Transverse colon (tissue), 4 donors: ENCODE results near the gene ANGPTL5. TPM values are rescaled to one million over a fixed set of nuclear protein-coding genes. Genes with fewer than 3 reads are reported as not detected.

ENCODE experiments used
- DNase-seq: peaks from one replicate; pipeline ENCODE4 v3.0.0-alpha.2; 2019
- H3K27ac ChIP-seq, 4 donors: fragments of 200-600 bp; sonication (generic); 2 replicates each; pipeline ENCODE4 v1.5.1; 2016 to 2018; ENCODE audit warnings: inconsistent platforms in 4 of 4
- H3K27me3 ChIP-seq: fragments of 200-600 bp; sonication (generic); 2 replicates; pipeline ENCODE4 v1.5.1; 2017; ENCODE audit warnings: inconsistent platforms
- H3K36me3 ChIP-seq, 4 donors: fragments of 200-600 bp; sonication (generic); 2 replicates each; pipeline ENCODE4 v1.5.1; 2017 to 2019; ENCODE audit warnings: inconsistent platforms in 4 of 4
- H3K4me1 ChIP-seq, 4 donors: fragments of 200-600 bp; sonication (generic); 2 replicates each; pipeline ENCODE4 v1.5.1; 2017 to 2020; ENCODE audit warnings: inconsistent platforms in 4 of 4
- H3K4me3 ChIP-seq, 4 donors: fragments of 200-600 bp; sonication (generic); 1 replicate in 1 of 4; 2 replicates in 3 of 4; pipeline versions ENCODE4 v1.5.1 to v1.6.1; 2017 to 2019; ENCODE audit warnings: inconsistent platforms in 4 of 4
- H3K9me3 ChIP-seq, 2 donors: fragments of 200-600 bp; sonication (generic); 2 replicates each; pipeline ENCODE4 v1.5.1; 2017 to 2019; ENCODE audit warnings: inconsistent platforms in 2 of 2
- CTCF ChIP-seq, 5 experiments: fragments of 200-600 bp in 3 of 5; fragments of 450-650 bp in 2 of 5; sonication (generic) in 3 of 5; IDR thresholded peaks; 1 replicate in 2 of 5; 2 replicates in 3 of 5; pipeline ENCODE4 v1.5.1; 2016 to 2017; ENCODE audit warnings: antibody characterized with exemption in 5 of 5, inconsistent platforms in 3 of 5, mild to moderate bottlenecking in 2 of 5, moderate library complexity in 1 of 5
- EP300 ChIP-seq: sonication (generic); formaldehyde crosslinking; IDR thresholded peaks from one replicate; pipeline ENCODE4 v1.6.1; 2017; ENCODE audit warnings: antibody characterized with exemption, low read depth
- POLR2A ChIP-seq: fragments of 450-650 bp; IDR thresholded peaks from one replicate; pipeline ENCODE4 v1.6.1; 2016; ENCODE audit warnings: antibody characterized with exemption, mild to moderate bottlenecking, moderate library complexity
- POLR2AphosphoS5 ChIP-seq, 3 donors: sonication (generic); formaldehyde crosslinking; IDR thresholded peaks; one replicate each; pipeline ENCODE4 v1.6.1; 2016; ENCODE audit warnings: antibody characterized with exemption in 3 of 3
- WGBS, 2 donors: methylation state at CpG; one replicate each; pipeline ENCODE4 v1.1.5; 2018; ENCODE audit warnings: low coverage in 1 of 2; 5-methylcytosine and 5-hydroxymethylcytosine counted together
- in situ Hi-C, 4 donors: fragments of 200-750 bp; cut with MboI; loops; one replicate each; pipeline versions ENCODE4 v1.15.0 to v1.15.1; 2017; ENCODE audit warnings: low sequenced_read_pairs in 3 of 4, low pct_ligation_motif_present in 1 of 4, low pct_unique_long_range_greater_than_20kb in 1 of 4
- intact Hi-C: fragments of 100-400 bp; cut with DNase I; formaldehyde crosslinking; loops from one replicate; pipeline ENCODE4 v1.15.1; 2023; ENCODE audit warnings: low total_unique reads
- total RNA-seq, 4 donors: library from RNA; depleted of rRNA; stranded (reverse); fragments of >200 nt; gene quantifications; one replicate each; pipeline ENCODE4 v1.1.0, GENCODE V29; 2016

Gene ANGPTL5
- total RNA-seq, 4 donors from 2014 or later: 0.96 TPM; not detected in 3

GRCh38 chr11:101848262-101848661, 68.1 kb downstream of the ANGPTL5 start:
- no peak for TF ChIP-seq EP300
- no peak for TF ChIP-seq POLR2A
- peak; percentile 36 to 55 (median 45) for TF ChIP-seq CTCF (IDR thresholded peaks at IDR 0.05)
- TF ChIP-seq POLR2AphosphoS5 (IDR thresholded peaks at IDR 0.05): no peak
- H3K27me3 ChIP-seq: no peaks in the 10 kb centered on the region
- intact Hi-C loops: no loop called here
- H3K4me1 ChIP-seq: no peaks in the 10 kb centered on the region
- no peak overlapping the region for H3K4me3 ChIP-seq
- no peaks in the 10 kb centered on the region for H3K9me3 ChIP-seq
- WGBS, 2 donors: 20 to 25% methylated on average over 2 of the region's 2 CpGs
- H3K27ac ChIP-seq: no peak overlapping the region
- no peak for DNase-seq
- no peaks in the 10 kb centered on the region for H3K36me3 ChIP-seq
- in situ Hi-C loops: loop anchor here (10.0 to 25.0 kb wide), 3 partner anchors 383 to 411 kb away; no protein-coding TSS in a partner anchor

- in situ Hi-C loops (loop anchor here (10.0 to 25.0 kb wide), 3 partner anchors 380 to 407 kb away; no protein-coding TSS in a partner anchor), intact Hi-C loops (no loop called here)
- H3K27me3 ChIP-seq: no peaks in the 10 kb centered on the region
- H3K4me1 ChIP-seq: no peaks in the 10 kb centered on the region
- H3K9me3 ChIP-seq: no peaks in the 10 kb centered on the region
- TF ChIP-seq EP300 (no peak), POLR2A (no peak), POLR2AphosphoS5 (IDR thresholded peaks at IDR 0.05) (no peak), CTCF (IDR thresholded peaks at IDR 0.05) (no peak)
- H3K36me3 ChIP-seq: no peaks in the 10 kb centered on the region
- no peak overlapping the region for H3K27ac ChIP-seq
- DNase-seq: no peak
- no peak overlapping the region for H3K4me3 ChIP-seq
Observed at GRCh38 chr11:101844608-101845007, 71.7 kb downstream of the ANGPTL5 start.

- WGBS, 2 donors: 33 to 65% methylated on average over 1 to 2 of the region's 2 CpGs
- Histone ChIP-seq H3K4me3 (no peak overlapping the region), H3K4me1 (no peaks in the 10 kb centered on the region), H3K9me3 (no peaks in the 10 kb centered on the region), H3K27me3 (no peaks in the 10 kb centered on the region), H3K36me3 (no peaks in the 10 kb centered on the region), H3K27ac (no peak overlapping the region)
- TF ChIP-seq POLR2A (no peak), EP300 (no peak), CTCF (IDR thresholded peaks at IDR 0.05) (no peak), POLR2AphosphoS5 (IDR thresholded peaks at IDR 0.05) (no peak)
- in situ Hi-C loops: loop anchor here (10.0 to 25.0 kb wide), 3 partner anchors 376 to 403 kb away; no protein-coding TSS in a partner anchor
- intact Hi-C loops: no loop called here
- DNase-seq: no peak
Observed at GRCh38 chr11:101840704-101841103, 75.6 kb downstream of the ANGPTL5 start.

Other genes with a start within 250 kb of the ANGPTL5 start
- gene CEP126, start 1.5 kb downstream of the ANGPTL5 start, total RNA-seq: 1 to 10 TPM; 1.1 to 6.4 (median 3.8) TPM
- 10 to 100 TPM in 1 of 4 donors, 1 to 10 TPM in 1, under 1 TPM in 1, not detected in 1; 0.79 to 33.2 (median 2.2) TPM for gene CFAP300, start 130.9 kb upstream of the ANGPTL5 start, total RNA-seq
- 100 to 1,000 TPM in 3 of 4 donors, 10 to 100 TPM in 1; 90.5 to 163 (median 105) TPM for gene YAP1, start 193.9 kb upstream of the ANGPTL5 start, total RNA-seq